Esophagus muscularis mucosa (tissue), 4 donors: ENCODE data around the gene ERGIC1. TPM values are rescaled to one million over a fixed set of nuclear protein-coding genes. Genes with fewer than 3 reads are reported as not detected.

Source experiments
- DNase-seq: peaks from one replicate; pipeline ENCODE4 v3.0.0-alpha.2; 2017; ENCODE audit errors: extremely low spot score
- H3K27ac ChIP-seq, 4 donors: fragments of 200-600 bp; sonication (generic); replicated peaks in 1 of 4; 1 replicate in 3 of 4; 2 replicates in 1 of 4; pipeline ENCODE4 v1.5.1; 2016 to 2019; ENCODE audit warnings: mild to moderate bottlenecking in 1 of 4
- H3K27me3 ChIP-seq, 4 donors: fragments of 200-600 bp; sonication (generic); one replicate each; pipeline versions ENCODE4 v1.5.1 to v1.6.0; 2016 to 2019
- H3K36me3 ChIP-seq, 4 donors: fragments of 200-600 bp; sonication (generic); one replicate each; pipeline ENCODE4 v1.5.1; 2016 to 2019
- H3K4me1 ChIP-seq, 4 donors: fragments of 200-600 bp; sonication (generic); one replicate each; pipeline ENCODE4 v1.5.1; 2016 to 2019
- H3K4me3 ChIP-seq, 4 donors: fragments of 200-600 bp; sonication (generic); 1 replicate in 2 of 4; 2 replicates in 2 of 4; pipeline ENCODE4 v1.5.1; 2016 to 2019; ENCODE audit warnings: mild to moderate bottlenecking in 4 of 4, moderate library complexity in 1 of 4
- H3K9me3 ChIP-seq, 4 donors: fragments of 200-600 bp; sonication (generic); 1 replicate in 3 of 4; 2 replicates in 1 of 4; pipeline ENCODE4 v1.5.1; 2016 to 2019
- EP300 ChIP-seq: sonication (generic); formaldehyde crosslinking; IDR thresholded peaks from one replicate; pipeline ENCODE4 v1.6.1; 2017; ENCODE audit warnings: antibody characterized with exemption
- POLR2A ChIP-seq: fragments of 450-650 bp; IDR thresholded peaks from one replicate; pipeline ENCODE4 v1.6.1; 2017; ENCODE audit warnings: antibody characterized with exemption, moderate library complexity, mild to moderate bottlenecking, low read depth
- POLR2AphosphoS5 ChIP-seq, 2 donors: sonication (generic); formaldehyde crosslinking; IDR thresholded peaks; one replicate each; pipeline ENCODE4 v1.6.1; 2017; ENCODE audit warnings: antibody characterized with exemption in 2 of 2
- WGBS: methylation state at CpG from one replicate; pipeline ENCODE4 v1.1.5; 2018; 5-methylcytosine and 5-hydroxymethylcytosine counted together
- intact Hi-C: fragments of 100-400 bp; cut with DNase I; formaldehyde crosslinking; loops from one replicate; pipeline ENCODE4 v1.15.1; 2023
- total RNA-seq, 4 donors: library from RNA; depleted of rRNA; stranded (reverse); fragments of >200 nt; gene quantifications; one replicate each; pipeline versions ENCODE4 v1.1.0 to v1.2.1, GENCODE V29; 2016
- TF ChIP-seq, protein P1 (sequence below), 3 experiments: fragments of 200-600 bp in 2 of 3; fragments of 450-650 bp in 1 of 3; sonication (generic) in 2 of 3; IDR thresholded peaks; one replicate each; pipeline ENCODE4 v1.5.1; 2017 to 2019; ENCODE audit warnings: antibody characterized with exemption in 3 of 3, mild to moderate bottlenecking in 2 of 3, moderate library complexity in 1 of 3

The ERGIC1 gene
- total RNA-seq, 4 donors from 2014 or later: 105 to 161 (median 145) TPM

DNA sequence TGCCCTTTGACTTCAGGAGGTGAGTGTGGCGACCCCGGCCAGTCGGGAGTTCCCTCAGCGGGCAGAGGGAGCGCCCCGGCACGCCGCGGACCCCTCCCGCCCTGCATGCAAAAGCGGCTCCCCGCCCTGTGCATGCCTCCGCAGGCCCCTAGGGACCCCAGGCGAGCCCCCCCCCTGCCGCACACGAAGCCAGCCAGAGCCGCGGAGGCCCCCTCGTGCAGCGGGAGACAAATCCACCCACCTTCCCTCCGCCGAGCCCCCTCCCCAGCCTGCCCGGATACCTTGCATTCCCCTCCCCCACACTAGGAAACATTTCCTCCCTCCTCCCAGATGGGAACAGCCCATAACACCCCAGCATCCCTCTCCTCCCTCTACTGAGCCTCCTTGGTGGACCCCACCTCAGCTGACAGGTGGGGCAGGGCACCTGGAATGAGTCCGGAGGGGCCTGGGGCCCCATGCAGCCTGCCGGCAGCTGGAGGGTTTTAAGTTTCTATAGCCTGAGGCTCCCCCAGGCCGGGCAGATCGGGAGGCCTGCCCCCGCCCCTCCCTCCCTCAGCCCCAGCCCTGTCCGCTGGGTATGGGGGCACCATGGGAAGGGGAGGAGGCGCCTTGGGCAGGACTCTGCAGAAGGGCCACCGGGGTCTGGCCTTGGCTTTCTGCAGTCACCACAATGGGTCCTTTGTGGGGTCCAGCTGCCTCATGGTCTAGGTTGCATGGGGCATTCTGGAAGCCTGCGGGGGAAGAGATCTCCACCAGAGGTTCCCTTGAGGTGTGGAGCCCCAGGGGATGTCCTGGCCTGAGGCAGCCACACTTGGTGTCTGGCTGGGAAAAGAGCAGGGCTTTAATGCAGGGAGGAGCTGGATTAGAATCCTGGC, 601 bp downstream of the ERGIC1 start:
- H3K9me3 ChIP-seq: no peaks in the 10 kb centered on the region
- intact Hi-C loops: loop anchor here (2.0 kb wide), 1 partner anchor 64 kb away; the partner anchor contains the start of gene DUSP1
- peaks cover 0 to 4% (median 0%) of the 10 kb centered on the region in 4 donors for H3K36me3 ChIP-seq
- 0% methylated on average over 11 of the region's 32 CpGs for WGBS
- peaks cover 29 to 54% (median 49%) of the 10 kb centered on the region in 4 donors for H3K4me1 ChIP-seq
- DNase-seq: no peak
- TF ChIP-seq POLR2AphosphoS5 (IDR thresholded peaks at IDR 0.05): no peak
- TF ChIP-seq POLR2A: no peak
- TF ChIP-seq, protein P1, sequence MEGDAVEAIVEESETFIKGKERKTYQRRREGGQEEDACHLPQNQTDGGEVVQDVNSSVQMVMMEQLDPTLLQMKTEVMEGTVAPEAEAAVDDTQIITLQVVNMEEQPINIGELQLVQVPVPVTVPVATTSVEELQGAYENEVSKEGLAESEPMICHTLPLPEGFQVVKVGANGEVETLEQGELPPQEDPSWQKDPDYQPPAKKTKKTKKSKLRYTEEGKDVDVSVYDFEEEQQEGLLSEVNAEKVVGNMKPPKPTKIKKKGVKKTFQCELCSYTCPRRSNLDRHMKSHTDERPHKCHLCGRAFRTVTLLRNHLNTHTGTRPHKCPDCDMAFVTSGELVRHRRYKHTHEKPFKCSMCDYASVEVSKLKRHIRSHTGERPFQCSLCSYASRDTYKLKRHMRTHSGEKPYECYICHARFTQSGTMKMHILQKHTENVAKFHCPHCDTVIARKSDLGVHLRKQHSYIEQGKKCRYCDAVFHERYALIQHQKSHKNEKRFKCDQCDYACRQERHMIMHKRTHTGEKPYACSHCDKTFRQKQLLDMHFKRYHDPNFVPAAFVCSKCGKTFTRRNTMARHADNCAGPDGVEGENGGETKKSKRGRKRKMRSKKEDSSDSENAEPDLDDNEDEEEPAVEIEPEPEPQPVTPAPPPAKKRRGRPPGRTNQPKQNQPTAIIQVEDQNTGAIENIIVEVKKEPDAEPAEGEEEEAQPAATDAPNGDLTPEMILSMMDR (IDR thresholded peaks at IDR 0.05): peak in 1 of 3 experiments; percentile 35
- no peak for TF ChIP-seq EP300
- peak overlapping the region; percentile 84 to 91 (median 90) for H3K27ac ChIP-seq
- no peaks in the 10 kb centered on the region for H3K27me3 ChIP-seq
- peak overlapping the region; percentile 71 to 95 (median 86) for H3K4me3 ChIP-seq

- H3K27ac ChIP-seq: peak overlapping the region; percentile 84 to 91 (median 90)
- no peaks in the 10 kb centered on the region for H3K9me3 ChIP-seq
- peak overlapping the region; percentile 71 to 95 (median 86) for H3K4me3 ChIP-seq
- TF ChIP-seq POLR2AphosphoS5 (IDR thresholded peaks at IDR 0.05) (no peak), EP300 (no peak), POLR2A (no peak)
- TF ChIP-seq, protein P1 (IDR thresholded peaks at IDR 0.05): no peak
- H3K36me3 ChIP-seq: peaks cover 0 to 4% (median 0%) of the 10 kb centered on the region in 4 donors
- H3K4me1 ChIP-seq: peaks cover 37 to 62% (median 57%) of the 10 kb centered on the region in 4 donors
- no peak for DNase-seq
- no peaks in the 10 kb centered on the region for H3K27me3 ChIP-seq
- intact Hi-C loops: loop anchor here (2.0 kb wide), 1 partner anchor 65 kb away; the partner anchor contains the start of gene DUSP1
- 68% methylated on average over 10 of the region's 13 CpGs for WGBS
Measured at GRCh38 chr5:172835290-172835993, 1.4 kb downstream of the ERGIC1 start.

- no peaks in the 10 kb centered on the region for H3K27me3 ChIP-seq
- H3K27ac ChIP-seq: peak overlapping the region; percentile 84 to 91 (median 90)
- no peak for DNase-seq
- TF ChIP-seq, protein P1 (IDR thresholded peaks at IDR 0.05): no peak
- TF ChIP-seq POLR2A (no peak), POLR2AphosphoS5 (IDR thresholded peaks at IDR 0.05) (no peak), EP300 (no peak)
- WGBS: 91% methylated on average over 4 of the region's 4 CpGs
- H3K4me3 ChIP-seq: peak overlapping the region in 2 of 4 donors; percentile 71 to 89
- H3K36me3 ChIP-seq: peaks cover 0 to 4% (median 0%) of the 10 kb centered on the region in 4 donors
- peaks cover 40 to 67% (median 62%) of the 10 kb centered on the region in 4 donors for H3K4me1 ChIP-seq
- intact Hi-C loops: loop anchor here (2.0 kb wide), 1 partner anchor 65 kb away; the partner anchor contains the start of gene DUSP1
- H3K9me3 ChIP-seq: no peaks in the 10 kb centered on the region
Measured at GRCh38 chr5:172835994-172836356, 1.9 kb downstream of the ERGIC1 start.

DNA sequence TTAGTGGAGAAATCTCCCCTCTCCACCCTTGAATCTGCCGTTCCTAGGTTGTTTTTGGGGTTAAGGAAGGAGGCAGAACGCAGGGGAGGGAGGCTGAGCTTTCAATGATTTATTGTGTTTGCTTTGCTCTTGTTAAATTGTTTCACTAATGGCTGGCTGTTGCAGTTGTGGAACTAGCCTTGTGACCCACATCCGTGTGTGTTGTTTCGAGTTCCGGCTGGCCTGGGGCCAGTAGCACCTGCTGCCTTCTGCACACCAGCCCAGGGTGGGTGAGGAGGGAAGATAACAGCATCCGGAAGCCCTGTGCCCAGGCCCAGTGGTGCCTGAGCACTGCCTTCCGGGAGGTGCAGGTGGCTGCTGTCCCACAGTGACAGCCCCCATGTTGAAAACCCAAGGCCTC, 3.6 kb downstream of the ERGIC1 start:
- Histone ChIP-seq H3K27ac (peak overlapping the region; percentile 56 to 91 (median 87)), H3K27me3 (no peaks in the 10 kb centered on the region), H3K9me3 (no peaks in the 10 kb centered on the region), H3K36me3 (peaks cover 0 to 4% (median 0%) of the 10 kb centered on the region in 4 donors), H3K4me3 (no peak overlapping the region), H3K4me1 (peaks cover 46 to 79% (median 69%) of the 10 kb centered on the region in 4 donors)
- WGBS: 45% methylated on average over 7 of the region's 7 CpGs
- intact Hi-C loops: no loop called here
- TF ChIP-seq POLR2AphosphoS5 (IDR thresholded peaks at IDR 0.05) (no peak), EP300 (no peak), POLR2A (no peak)
- TF ChIP-seq, protein P1 (IDR thresholded peaks at IDR 0.05): no peak
- no peak for DNase-seq
